ENCODE results near the gene SGK1.

SGK1 gene

GRCh38 chr6:134119486-134119885 lies 198.4 kb downstream of the SGK1 start:
- DNase-seq (ENCODE audit: low spot score), result no peak

Data from globus pallidus (tissue), 1 donor.